OCI-LY7 (cell line): ENCODE results near the gene TTC39A. TPM values are rescaled to one million over a fixed set of nuclear protein-coding genes. Genes with fewer than 3 reads are reported as not detected.

ENCODE experiments used
- BruUV-seq: library from RNA; stranded (reverse); fragments of 400-500 nt; replicated peaks from 2 replicates; lab custom pipeline; 2021; lab: Mats Ljungman, UMichigan
- CTCF ChIA-PET: fragments of 300-600 bp; sonication (Branson Sonifier 250); formaldehyde crosslinking; loops from one replicate; lab custom pipeline; 2022; ENCODE audit warnings: antibody characterized with exemption; ENCODE audit not compliant: unreplicated experiment; lab: Charles Lee
- POLR2A ChIA-PET: fragments of 300-600 bp; sonication (Branson Sonifier 250); formaldehyde crosslinking; loops from one replicate; lab custom pipeline; 2022; ENCODE audit warnings: antibody characterized with exemption; lab: Charles Lee
- DNase-seq: peaks from one replicate; pipeline ENCODE4 v3.0.0-alpha.2; 2015; ENCODE audit warnings: low spot score
- H2AFZ ChIP-seq: fragments of 200-600 bp; sonication (generic), shearing (Covaris generic); 2 replicates; pipeline ENCODE4 v1.6.1; 2014; ENCODE audit warnings: mild to moderate bottlenecking, antibody characterized with exemption, low read length, moderate library complexity
- H3K27ac ChIP-seq: fragments of 200-600 bp; sonication (generic); 2 replicates; pipeline ENCODE4 v1.5.1; 2014; ENCODE audit warnings: mixed run types, low read depth, mild to moderate bottlenecking, moderate library complexity, low read length, inconsistent platforms; ENCODE audit not compliant: poor library complexity, severe bottlenecking
- H3K36me3 ChIP-seq: fragments of 200-600 bp; sonication (generic); 2 replicates; pipeline ENCODE4 v1.6.1; 2014; ENCODE audit warnings: mild to moderate bottlenecking, antibody characterized with exemption, low read length, moderate library complexity, mixed read lengths; ENCODE audit not compliant: insufficient read depth
- H3K4me1 ChIP-seq: fragments of 200-600 bp; sonication (generic); 2 replicates; pipeline ENCODE4 v1.5.1; 2014; ENCODE audit warnings: mild to moderate bottlenecking, low read length; ENCODE audit not compliant: insufficient read depth, poor library complexity, severe bottlenecking
- H3K4me2 ChIP-seq: fragments of 200-600 bp; sonication (generic); 2 replicates; pipeline ENCODE4 v1.6.1; 2014; ENCODE audit warnings: mild to moderate bottlenecking, low read length
- H3K4me3 ChIP-seq: fragments of 200-600 bp; sonication (generic); 2 replicates; pipeline ENCODE4 v1.5.1; 2014; ENCODE audit warnings: mild to moderate bottlenecking, low read depth, low read length; ENCODE audit not compliant: poor library complexity, severe bottlenecking
- H3K79me2 ChIP-seq: fragments of 200-600 bp; sonication (generic); 2 replicates; pipeline ENCODE4 v1.6.1; 2016; ENCODE audit warnings: low read depth, mild to moderate bottlenecking, low read length, moderate library complexity, mixed read lengths; ENCODE audit not compliant: insufficient read depth
- H3K9me2 ChIP-seq: fragments of 200-600 bp; sonication (generic); 2 replicates; pipeline ENCODE4 v1.6.1; 2016; ENCODE audit warnings: mild to moderate bottlenecking, low read length, mixed read lengths; ENCODE audit not compliant: insufficient read depth
- H3K9me3 ChIP-seq: fragments of 200-600 bp; sonication (generic); 2 replicates; pipeline ENCODE4 v1.6.1; 2014; ENCODE audit warnings: mild to moderate bottlenecking, mixed run types, low read length, mixed read lengths
- H4K20me1 ChIP-seq: fragments of 200-600 bp; sonication (generic); 2 replicates; pipeline ENCODE4 v1.6.1; 2014; ENCODE audit warnings: mild to moderate bottlenecking, antibody characterized with exemption, low read length, moderate library complexity, mixed read lengths; ENCODE audit not compliant: insufficient read depth
- EZH2phosphoT487 ChIP-seq: fragments of 200-600 bp; sonication (generic); IDR thresholded peaks from 2 replicates; pipeline ENCODE4 v1.6.1; 2018; ENCODE audit warnings: low read depth, borderline replicate concordance, mild to moderate bottlenecking, mixed run types, antibody characterized with exemption, low read length, moderate library complexity, mixed read lengths
- intact Hi-C: fragments of 100-400 bp; cut with micrococcal nuclease; formaldehyde crosslinking; loops from one replicate; pipeline ENCODE4 v1.10.0; 2022; ENCODE audit not compliant: unreplicated experiment
- total RNA-seq, 2 experiments: library from RNA; depleted of rRNA in 1 of 2; stranded (reverse); fragments of >200 nt in 1 of 2; shearing (Covaris generic) in 1 of 2; gene quantifications; 2 replicates each; pipeline ENCODE4 v1.2.3, GENCODE V29; 2014 to 2022
- TF ChIP-seq, protein P1 (sequence below): fragments of 200-600 bp; sonication (generic); conservative IDR thresholded peaks from 2 replicates; pipeline ENCODE4 v1.5.1; 2014; ENCODE audit warnings: mild to moderate bottlenecking, antibody characterized with exemption, low read length, moderate library complexity, mixed read lengths

TTC39A gene
- total RNA-seq, 2 experiments from 2014 or later = not detected

GRCh38 chr1:51264451-51264850 lies 65.9 kb downstream of the TTC39A start:
- DNase-seq = no peak
- no peaks in the 10 kb centered on the region for H3K36me3 ChIP-seq
- intact Hi-C loops = no loop called here
- H3K4me1 ChIP-seq = no peaks in the 10 kb centered on the region
- CTCF ChIA-PET = no interaction called here
- H3K9me3 ChIP-seq = no peaks in the 10 kb centered on the region
- H2AFZ ChIP-seq = no peak overlapping the region
- H3K9me2 ChIP-seq = no peaks in the 10 kb centered on the region
- POLR2A ChIA-PET = no interaction called here
- H3K27ac ChIP-seq = no peak overlapping the region
- BruUV-seq = no TSS peak
- no peaks in the 10 kb centered on the region for H4K20me1 ChIP-seq
- TF ChIP-seq, protein P1, sequence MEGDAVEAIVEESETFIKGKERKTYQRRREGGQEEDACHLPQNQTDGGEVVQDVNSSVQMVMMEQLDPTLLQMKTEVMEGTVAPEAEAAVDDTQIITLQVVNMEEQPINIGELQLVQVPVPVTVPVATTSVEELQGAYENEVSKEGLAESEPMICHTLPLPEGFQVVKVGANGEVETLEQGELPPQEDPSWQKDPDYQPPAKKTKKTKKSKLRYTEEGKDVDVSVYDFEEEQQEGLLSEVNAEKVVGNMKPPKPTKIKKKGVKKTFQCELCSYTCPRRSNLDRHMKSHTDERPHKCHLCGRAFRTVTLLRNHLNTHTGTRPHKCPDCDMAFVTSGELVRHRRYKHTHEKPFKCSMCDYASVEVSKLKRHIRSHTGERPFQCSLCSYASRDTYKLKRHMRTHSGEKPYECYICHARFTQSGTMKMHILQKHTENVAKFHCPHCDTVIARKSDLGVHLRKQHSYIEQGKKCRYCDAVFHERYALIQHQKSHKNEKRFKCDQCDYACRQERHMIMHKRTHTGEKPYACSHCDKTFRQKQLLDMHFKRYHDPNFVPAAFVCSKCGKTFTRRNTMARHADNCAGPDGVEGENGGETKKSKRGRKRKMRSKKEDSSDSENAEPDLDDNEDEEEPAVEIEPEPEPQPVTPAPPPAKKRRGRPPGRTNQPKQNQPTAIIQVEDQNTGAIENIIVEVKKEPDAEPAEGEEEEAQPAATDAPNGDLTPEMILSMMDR = no peak
- no peak for TF ChIP-seq EZH2phosphoT487
- no peaks in the 10 kb centered on the region for H3K79me2 ChIP-seq
- no peak overlapping the region for H3K4me3 ChIP-seq
- no peak overlapping the region for H3K4me2 ChIP-seq

DNA sequence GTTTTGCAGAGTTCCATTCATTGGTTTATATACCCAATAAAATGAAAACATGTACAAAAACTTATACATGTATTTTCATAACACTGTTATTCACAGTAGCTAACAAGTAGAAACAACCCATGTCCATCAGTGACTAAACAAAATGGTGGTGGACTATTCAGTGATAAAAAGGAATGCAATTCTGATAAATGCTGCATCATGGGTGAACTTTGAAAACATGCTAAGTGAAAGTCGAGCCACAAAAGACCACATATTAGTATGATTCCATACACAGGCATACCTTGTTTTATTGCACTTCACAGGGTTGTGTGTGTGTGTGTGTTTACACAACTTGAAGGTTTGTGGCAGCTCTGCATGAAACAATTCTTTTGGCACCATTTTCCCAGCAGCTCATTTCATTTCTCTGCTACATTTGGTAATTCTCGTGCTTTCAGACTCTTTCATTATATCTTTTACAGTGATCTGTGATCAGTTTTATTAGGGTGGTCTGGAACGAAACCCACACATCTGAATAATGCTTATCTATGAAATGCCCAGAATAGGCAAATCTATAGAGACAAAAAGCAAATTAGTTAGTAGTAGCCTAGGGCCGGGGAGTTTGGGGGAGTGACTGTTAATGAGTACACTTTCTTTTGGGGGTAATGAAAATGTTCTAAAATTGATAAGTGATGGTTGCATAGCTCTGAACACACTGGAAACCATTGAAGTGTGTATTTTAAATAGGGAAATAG lies 67.0 kb downstream of the TTC39A start:
- Histone ChIP-seq H3K9me2 (no peaks in the 10 kb centered on the region), H3K27ac (no peak overlapping the region), H3K9me3 (no peaks in the 10 kb centered on the region), H3K4me2 (no peak overlapping the region), H3K4me3 (no peak overlapping the region), H4K20me1 (no peaks in the 10 kb centered on the region), H3K4me1 (no peaks in the 10 kb centered on the region), H3K36me3 (no peaks in the 10 kb centered on the region), H2AFZ (no peak overlapping the region), H3K79me2 (no peaks in the 10 kb centered on the region)
- DNase-seq = no peak
- BruUV-seq = no TSS peak
- intact Hi-C loops = no loop called here
- TF ChIP-seq, protein P1 = no peak
- TF ChIP-seq EZH2phosphoT487 = no peak
- POLR2A ChIA-PET = no interaction called here
- CTCF ChIA-PET = no interaction called here

DNA sequence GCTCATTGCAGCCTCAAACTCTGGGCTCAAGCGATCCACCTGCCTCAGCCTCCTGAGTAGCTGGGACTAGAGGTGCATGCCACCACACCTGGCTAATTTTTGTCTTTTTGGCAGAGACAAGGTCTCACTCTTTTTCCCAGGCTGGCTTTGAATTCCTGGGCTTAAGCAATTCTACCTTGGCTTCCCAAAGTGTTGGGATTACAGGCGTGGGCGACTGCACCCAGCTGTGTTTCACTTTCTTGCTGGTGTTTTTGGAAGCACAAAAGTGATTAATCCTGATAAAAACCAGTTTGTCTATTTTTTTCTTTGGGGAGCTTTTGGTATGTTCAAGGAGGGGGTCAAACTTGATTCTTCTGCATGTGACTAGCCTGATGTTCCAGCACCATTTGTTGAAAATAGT lies 75.0 kb downstream of the TTC39A start:
- TF ChIP-seq EZH2phosphoT487 = no peak
- TF ChIP-seq, protein P1 = no peak
- Histone ChIP-seq H3K4me3 (no peak overlapping the region), H3K27ac (no peak overlapping the region), H2AFZ (no peak overlapping the region), H3K36me3 (no peaks in the 10 kb centered on the region), H3K9me2 (no peaks in the 10 kb centered on the region), H3K79me2 (no peaks in the 10 kb centered on the region), H3K4me1 (no peaks in the 10 kb centered on the region), H3K4me2 (no peak overlapping the region), H3K9me3 (no peaks in the 10 kb centered on the region), H4K20me1 (no peaks in the 10 kb centered on the region)
- DNase-seq = no peak
- BruUV-seq = no TSS peak
- ChIA-PET POLR2A (interaction anchor here (0.5 to 0.9 kb wide), 2 partner anchors 11 to 557 kb away, joined by 3 read pairs; no protein-coding TSS in a partner anchor), CTCF (no interaction called here)
- intact Hi-C loops = no loop called here
